Natural killer cell (primary cell): Measurements from ENCODE around the gene CCDC38. TPM values are rescaled to one million over a fixed set of nuclear protein-coding genes. Genes with fewer than 3 reads are reported as not detected.

Source experiments
- ATAC-seq, 3 donors: fragments of 150-1000 bp in 2 of 3; fragments of 200-7000 bp in 1 of 3; cut with Tn5 transposase; 1 replicate in 1 of 3; 2 replicates in 2 of 3; pipeline ENCODE4 v1.10.0; 2021; ENCODE audit warnings: mild to moderate bottlenecking in 2 of 3, moderate library complexity in 2 of 3
- DNase-seq, 2 donors: peaks; one replicate each; pipeline versions ENCODE4 v3.0.0 to v3.0.0-alpha.2; 2013 to 2021; ENCODE audit warnings: mixed read lengths in 1 of 2
- H3K27ac ChIP-seq: one replicate; pipeline ENCODE4 v1.5.1; 2013; ENCODE audit warnings: mild to moderate bottlenecking, low read length
- H3K27me3 ChIP-seq: one replicate; pipeline ENCODE4 v1.6.1; 2013; ENCODE audit warnings: low read length; ENCODE audit not compliant: control insufficient read depth, insufficient read depth
- H3K36me3 ChIP-seq: one replicate; pipeline ENCODE4 v1.6.1; 2013; ENCODE audit warnings: low read length; ENCODE audit not compliant: control insufficient read depth, insufficient read depth
- H3K4me1 ChIP-seq: one replicate; pipeline ENCODE4 v1.6.1; 2013; ENCODE audit warnings: low read length; ENCODE audit not compliant: control insufficient read depth, insufficient read depth
- H3K4me3 ChIP-seq: one replicate; pipeline ENCODE4 v1.5.1; 2013; ENCODE audit warnings: low read length
- H3K9me3 ChIP-seq: one replicate; pipeline ENCODE4 v1.6.1; 2013; ENCODE audit warnings: low read length; ENCODE audit not compliant: control insufficient read depth, insufficient read depth
- H3K27ac Mint-ChIP-seq, 2 donors: one replicate each; pipeline ENCODE4 v1.8.0; 2022; ENCODE audit warnings: mild to moderate bottlenecking in 2 of 2, mixed read lengths in 2 of 2, moderate library complexity in 1 of 2
- H3K27me3 Mint-ChIP-seq, 2 donors: one replicate each; pipeline ENCODE4 v1.8.0; 2022; ENCODE audit warnings: low read depth in 2 of 2, mixed read lengths in 2 of 2
- H3K36me3 Mint-ChIP-seq: one replicate; pipeline ENCODE4 v1.8.0; 2022; ENCODE audit warnings: mixed read lengths
- H3K4me1 Mint-ChIP-seq, 2 donors: one replicate each; pipeline ENCODE4 v1.8.0; 2022; ENCODE audit warnings: mixed read lengths in 2 of 2
- H3K4me3 Mint-ChIP-seq: one replicate; pipeline ENCODE4 v1.8.0; 2022; ENCODE audit warnings: mild to moderate bottlenecking, moderate library complexity, mixed read lengths
- H3K9me3 Mint-ChIP-seq, 2 donors: one replicate each; pipeline ENCODE4 v1.8.0; 2022; ENCODE audit warnings: mixed read lengths in 2 of 2
- WGBS: methylation state at CpG from one replicate; pipeline ENCODE4 v1.1.7; 2013; ENCODE audit warnings: missing lambda C conversion rate; ENCODE audit not compliant: insufficient coverage; 5-methylcytosine and 5-hydroxymethylcytosine counted together
- intact Hi-C: fragments of 100-400 bp; cut with micrococcal nuclease; formaldehyde crosslinking; loops from one replicate; pipeline ENCODE4 v1.14.2; 2022
- total RNA-seq, 4 donors: library from RNA; stranded (reverse); fragments of 120-200 nt in 1 of 4; gene quantifications; one replicate each; pipeline versions ENCODE4 v1.2.3 to v1.2.4, GENCODE V29; 2013 to 2022
- TF ChIP-seq, protein P1 (sequence below): fragments of 200-600 bp; IDR thresholded peaks from one replicate; pipeline ENCODE4 v1.8.0; 2022; ENCODE audit warnings: antibody characterized with exemption

The CCDC38 gene
- total RNA-seq, 3 donors from 2014 or later (not counting 1 experiment from before 2014, with no cell fraction given) = 0.35 to 1.2 (median 0.63) TPM

DNA sequence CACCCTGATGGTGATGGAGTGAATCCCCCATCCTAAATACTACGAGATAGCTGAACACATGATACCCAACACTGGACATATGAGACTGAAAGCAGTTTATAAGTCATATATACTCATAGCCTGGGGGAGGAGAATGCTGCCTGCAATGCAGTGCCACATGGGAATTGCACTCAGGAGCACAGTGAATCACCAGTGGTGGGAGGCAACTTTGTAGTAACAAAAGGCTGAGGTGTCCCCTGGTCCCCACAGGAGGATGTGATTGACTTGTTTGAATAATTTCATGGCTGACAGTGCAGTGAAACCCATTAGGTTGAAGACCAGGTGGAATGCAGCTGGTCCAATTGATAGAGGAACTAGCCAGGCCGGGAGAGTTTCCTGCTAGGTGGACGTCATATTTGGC lies 20.2 kb downstream of the CCDC38 start:
- H3K36me3 Mint-ChIP-seq = no peaks in the 10 kb centered on the region
- DNase-seq (no peak), ATAC-seq (no peak)
- Histone ChIP-seq H3K9me3 (no peaks in the 10 kb centered on the region), H3K27me3 (no peaks in the 10 kb centered on the region), H3K36me3 (no peaks in the 10 kb centered on the region), H3K27ac (no peak overlapping the region), H3K4me1 (no peaks in the 10 kb centered on the region), H3K4me3 (no peak overlapping the region)
- H3K4me3 Mint-ChIP-seq = no peak overlapping the region
- TF ChIP-seq, protein P1, sequence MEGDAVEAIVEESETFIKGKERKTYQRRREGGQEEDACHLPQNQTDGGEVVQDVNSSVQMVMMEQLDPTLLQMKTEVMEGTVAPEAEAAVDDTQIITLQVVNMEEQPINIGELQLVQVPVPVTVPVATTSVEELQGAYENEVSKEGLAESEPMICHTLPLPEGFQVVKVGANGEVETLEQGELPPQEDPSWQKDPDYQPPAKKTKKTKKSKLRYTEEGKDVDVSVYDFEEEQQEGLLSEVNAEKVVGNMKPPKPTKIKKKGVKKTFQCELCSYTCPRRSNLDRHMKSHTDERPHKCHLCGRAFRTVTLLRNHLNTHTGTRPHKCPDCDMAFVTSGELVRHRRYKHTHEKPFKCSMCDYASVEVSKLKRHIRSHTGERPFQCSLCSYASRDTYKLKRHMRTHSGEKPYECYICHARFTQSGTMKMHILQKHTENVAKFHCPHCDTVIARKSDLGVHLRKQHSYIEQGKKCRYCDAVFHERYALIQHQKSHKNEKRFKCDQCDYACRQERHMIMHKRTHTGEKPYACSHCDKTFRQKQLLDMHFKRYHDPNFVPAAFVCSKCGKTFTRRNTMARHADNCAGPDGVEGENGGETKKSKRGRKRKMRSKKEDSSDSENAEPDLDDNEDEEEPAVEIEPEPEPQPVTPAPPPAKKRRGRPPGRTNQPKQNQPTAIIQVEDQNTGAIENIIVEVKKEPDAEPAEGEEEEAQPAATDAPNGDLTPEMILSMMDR = no peak
- no peaks in the 10 kb centered on the region for H3K9me3 Mint-ChIP-seq
- H3K27ac Mint-ChIP-seq = no peak overlapping the region
- 56% methylated on average over 2 of the region's 3 CpGs for WGBS
- peaks cover under 1 to 7% of the 10 kb centered on the region in 2 donors for H3K27me3 Mint-ChIP-seq
- no peaks in the 10 kb centered on the region for H3K4me1 Mint-ChIP-seq
- intact Hi-C loops = no loop called here

DNA sequence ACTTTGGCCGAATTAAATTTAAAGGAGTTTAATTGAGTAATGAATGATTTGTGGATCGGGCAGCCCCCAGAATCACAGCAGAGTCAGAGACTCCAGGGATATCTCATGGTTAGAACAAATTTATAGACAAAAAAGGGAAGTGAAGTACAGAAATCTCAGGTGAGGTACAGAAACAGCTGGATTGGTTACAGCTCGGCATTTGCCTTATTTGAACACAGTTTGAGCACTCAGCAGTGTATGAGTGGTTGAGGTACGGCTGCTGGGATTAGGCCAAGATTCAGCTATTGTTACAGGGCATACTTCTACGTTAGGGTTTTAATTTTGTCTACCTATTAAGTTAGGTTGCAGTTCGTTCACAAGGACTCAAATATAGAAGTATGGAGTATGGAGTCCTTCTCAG lies 23.3 kb downstream of the CCDC38 start:
- H3K36me3 Mint-ChIP-seq = no peaks in the 10 kb centered on the region
- H3K27ac ChIP-seq = no peak overlapping the region
- no peaks in the 10 kb centered on the region for H3K4me1 Mint-ChIP-seq
- no peaks in the 10 kb centered on the region for H3K9me3 Mint-ChIP-seq
- WGBS = 83% methylated on average over 6 of the region's 6 CpGs
- no peaks in the 10 kb centered on the region for H3K36me3 ChIP-seq
- TF ChIP-seq, protein P1 = no peak
- H3K27me3 Mint-ChIP-seq = peaks cover 10 to 17% of the 10 kb centered on the region in 2 donors
- no peak overlapping the region for H3K4me3 Mint-ChIP-seq
- no peak overlapping the region for H3K4me3 ChIP-seq
- no peaks in the 10 kb centered on the region for H3K9me3 ChIP-seq
- ATAC-seq (no peak), DNase-seq (no peak)
- intact Hi-C loops = no loop called here
- no peaks in the 10 kb centered on the region for H3K27me3 ChIP-seq
- H3K27ac Mint-ChIP-seq = no peak overlapping the region
- H3K4me1 ChIP-seq = no peaks in the 10 kb centered on the region

DNA sequence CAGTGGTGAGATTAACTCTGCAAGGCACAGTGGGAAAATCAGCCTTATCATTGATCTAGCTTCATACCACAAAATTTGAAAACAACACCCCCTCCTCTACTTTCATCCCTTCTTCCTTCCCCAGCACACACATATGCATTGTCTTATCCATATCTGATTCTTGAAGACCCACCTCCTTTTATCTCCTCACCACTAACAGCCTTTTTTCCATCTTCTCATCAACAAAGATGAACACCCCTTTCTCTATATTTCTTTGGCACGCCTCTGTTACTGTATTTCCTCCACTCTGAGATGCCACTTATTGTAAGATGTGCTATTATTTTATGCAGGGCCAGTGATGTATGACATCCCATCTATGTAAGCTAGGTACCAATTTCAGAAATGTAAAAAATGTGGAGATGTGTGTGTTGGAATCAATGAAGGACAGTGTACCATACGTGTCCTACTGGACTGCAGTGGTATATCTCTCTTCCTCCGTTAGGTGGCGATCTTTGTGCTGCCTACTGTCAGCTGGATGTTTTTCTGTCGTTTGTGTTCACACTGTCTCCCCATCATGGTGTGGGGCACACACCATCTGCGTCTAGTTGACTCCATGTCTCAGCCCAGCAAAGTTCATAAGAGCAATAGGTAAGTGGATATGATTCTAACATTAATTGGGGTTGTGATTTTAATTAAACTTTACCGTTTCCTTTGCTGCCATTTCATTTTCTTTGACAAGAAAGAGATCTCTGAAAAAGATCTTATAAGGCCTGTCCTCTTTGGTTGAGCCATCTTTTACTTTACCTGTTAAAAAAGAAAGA lies 24.0 kb downstream of the CCDC38 start:
- intact Hi-C loops = loop anchor here (1.0 kb wide), 1 partner anchor 80 kb away; no protein-coding TSS in a partner anchor
- Mint-ChIP-seq H3K27me3 (peaks cover 10 to 17% of the 10 kb centered on the region in 2 donors), H3K27ac (no peak overlapping the region), H3K4me3 (no peak overlapping the region), H3K36me3 (no peaks in the 10 kb centered on the region), H3K9me3 (no peaks in the 10 kb centered on the region), H3K4me1 (no peaks in the 10 kb centered on the region)
- Histone ChIP-seq H3K4me3 (no peak overlapping the region), H3K27me3 (no peaks in the 10 kb centered on the region), H3K4me1 (no peaks in the 10 kb centered on the region), H3K9me3 (no peaks in the 10 kb centered on the region), H3K36me3 (no peaks in the 10 kb centered on the region), H3K27ac (no peak overlapping the region)
- TF ChIP-seq, protein P1 = peak; percentile 90
- peak in 1 of 2 donors; percentile 78 for DNase-seq
- WGBS = 19% methylated on average over 6 of the region's 7 CpGs
- peak; percentile 89 to 97 (median 97) for ATAC-seq
